ENCODE measurements around the gene WFDC1. TPM values are rescaled to one million over a fixed set of nuclear protein-coding genes. Genes with fewer than 3 reads are reported as not detected.

Gene WFDC1
- total and polyA plus RNA-seq, 4 donors = 6.5 to 14.8 (median 11.4) TPM

GRCh38 chr16:84262939-84263338 lies 31.7 kb upstream of the WFDC1 start:
- no peak overlapping the region for H3K27ac ChIP-seq (ENCODE audit: low read depth in 1 of 2, low read length in 1 of 2)
- DNase-seq (no peak), ATAC-seq (ENCODE audit: insufficient read depth, low FRiP score) (no peak)
- 83 to 100% methylated on average over 3 of the region's 3 CpGs for WGBS, 2 donors
- H3K4me3 ChIP-seq = no peak overlapping the region
- no peaks in the 10 kb centered on the region for H3K4me1 ChIP-seq (ENCODE audit: control insufficient read depth in 5 of 5, insufficient read depth in 5 of 5, low read length in 5 of 5)
- H3K36me3 ChIP-seq (ENCODE audit: control insufficient read depth in 4 of 4, insufficient read depth in 4 of 4, low read length in 4 of 4) = no peaks in the 10 kb centered on the region
- peaks cover 0 to 5% (median 1%) of the 10 kb centered on the region in 4 donors for H3K9me3 ChIP-seq (ENCODE audit: control insufficient read depth in 4 of 4, insufficient read depth in 3 of 4, low read length in 3 of 4)
- no peaks in the 10 kb centered on the region for H3K27me3 ChIP-seq (ENCODE audit: control insufficient read depth in 3 of 3, insufficient read depth in 3 of 3, low read length in 2 of 3)
- TF ChIP-seq CTCF (IDR thresholded peaks at IDR 0.05; ENCODE audit: control extremely low read depth, extremely low read depth) = no peak
- no peak overlapping the region for H3K9ac ChIP-seq (ENCODE audit: insufficient read depth in 1 of 2, low read length in 2 of 2)

- TF ChIP-seq CTCF (IDR thresholded peaks at IDR 0.05; ENCODE audit: control extremely low read depth, extremely low read depth) = no peak
- ATAC-seq (ENCODE audit: insufficient read depth, low FRiP score) (no peak), DNase-seq (peak; percentile 33 to 63 (median 53))
- H3K9me3 ChIP-seq (ENCODE audit: control insufficient read depth in 4 of 4, insufficient read depth in 3 of 4, low read length in 3 of 4) = peaks cover 0 to 2% (median 0%) of the 10 kb centered on the region in 4 donors
- H3K4me3 ChIP-seq = no peak overlapping the region
- 42 to 54% methylated on average over 4 of the region's 4 CpGs for WGBS, 2 donors
- no peak overlapping the region for H3K27ac ChIP-seq (ENCODE audit: low read depth in 1 of 2, low read length in 1 of 2)
- no peak overlapping the region for H3K9ac ChIP-seq (ENCODE audit: insufficient read depth in 1 of 2, low read length in 2 of 2)
- H3K4me1 ChIP-seq (ENCODE audit: control insufficient read depth in 5 of 5, insufficient read depth in 5 of 5, low read length in 5 of 5) = no peaks in the 10 kb centered on the region
- no peaks in the 10 kb centered on the region for H3K27me3 ChIP-seq (ENCODE audit: control insufficient read depth in 3 of 3, insufficient read depth in 3 of 3, low read length in 2 of 3)
- H3K36me3 ChIP-seq (ENCODE audit: control insufficient read depth in 4 of 4, insufficient read depth in 4 of 4, low read length in 4 of 4) = no peaks in the 10 kb centered on the region
These were observed 28.2 kb upstream of the WFDC1 start for GRCh38 chr16:84266451-84266850.

- ATAC-seq (ENCODE audit: insufficient read depth, low FRiP score) (no peak), DNase-seq (no peak)
- no peak for TF ChIP-seq CTCF (IDR thresholded peaks at IDR 0.05; ENCODE audit: control extremely low read depth, extremely low read depth)
- no peak overlapping the region for H3K27ac ChIP-seq (ENCODE audit: low read depth in 1 of 2, low read length in 1 of 2)
- H3K9me3 ChIP-seq (ENCODE audit: control insufficient read depth in 4 of 4, insufficient read depth in 3 of 4, low read length in 3 of 4) = peaks cover 0 to 2% (median 0%) of the 10 kb centered on the region in 4 donors
- H3K4me3 ChIP-seq = no peak overlapping the region
- no peaks in the 10 kb centered on the region for H3K36me3 ChIP-seq (ENCODE audit: control insufficient read depth in 4 of 4, insufficient read depth in 4 of 4, low read length in 4 of 4)
- no peaks in the 10 kb centered on the region for H3K27me3 ChIP-seq (ENCODE audit: control insufficient read depth in 3 of 3, insufficient read depth in 3 of 3, low read length in 2 of 3)
- no peaks in the 10 kb centered on the region for H3K4me1 ChIP-seq (ENCODE audit: control insufficient read depth in 5 of 5, insufficient read depth in 5 of 5, low read length in 5 of 5)
- 78 to 87% methylated on average over 4 of the region's 4 CpGs for WGBS, 2 donors
- H3K9ac ChIP-seq (ENCODE audit: insufficient read depth in 1 of 2, low read length in 2 of 2) = no peak overlapping the region
These were observed 27.3 kb upstream of the WFDC1 start for GRCh38 chr16:84267380-84267779.
